ENCODE data around the gene SLC22A23.

GRCh38 chr6:3240595-3240994 is 216.3 kb downstream of the SLC22A23 start:
- TF ChIP-seq CTCF (IDR thresholded peaks at IDR 0.05) (no peak), ZFX (IDR thresholded peaks at IDR 0.05; ENCODE audit: borderline replicate concordance) (no peak)

Measured in 22Rv1 (cell line).